Fibroblast of lung (primary cell): ENCODE data around the gene RASA1. TPM values are rescaled to one million over a fixed set of nuclear protein-coding genes. Genes with fewer than 3 reads are reported as not detected.

Experiments
- DNase-seq, 2 donors: peaks; one replicate each; pipeline versions ENCODE4 v3.0.0 to v3.0.0-alpha.2; 2010; ENCODE audit warnings: low read depth in 2 of 2
- H2AFZ ChIP-seq: 2 replicates; pipeline ENCODE4 v1.5.1; 2012; ENCODE audit warnings: low read length, control low read depth, inconsistent platforms
- H3K27ac ChIP-seq: 2 replicates; pipeline ENCODE4 v1.5.1; 2011; ENCODE audit warnings: low read length, control low read depth; ENCODE audit not compliant: insufficient read depth
- H3K27me3 ChIP-seq: 2 replicates; pipeline ENCODE4 v1.5.1; 2011; ENCODE audit warnings: mild to moderate bottlenecking, low read length; ENCODE audit not compliant: control insufficient read depth, insufficient read depth
- H3K36me3 ChIP-seq: 2 replicates; pipeline ENCODE4 v1.5.1; 2011; ENCODE audit warnings: low read length; ENCODE audit not compliant: control insufficient read depth, insufficient read depth
- H3K4me1 ChIP-seq: 2 replicates; pipeline ENCODE4 v1.5.1; 2011; ENCODE audit warnings: low read length; ENCODE audit not compliant: control insufficient read depth, insufficient read depth; ENCODE audit errors: extremely low read depth
- H3K4me2 ChIP-seq: 2 replicates; pipeline ENCODE4 v1.5.1; 2011; ENCODE audit warnings: low read length, control low read depth; ENCODE audit not compliant: insufficient read depth; ENCODE audit errors: extremely low read depth
- H3K4me3 ChIP-seq, 4 experiments: fragments of 200-600 bp in 1 of 4; sonication (generic) in 1 of 4; replicated peaks in 1 of 4; 2 replicates each; pipeline ENCODE4 v1.5.1; 2011 to 2016; ENCODE audit warnings: low read length in 4 of 4, low read depth in 3 of 4, mild to moderate bottlenecking in 3 of 4, control low read depth in 2 of 4, inconsistent platforms in 1 of 4, mixed read lengths in 1 of 4; ENCODE audit not compliant: insufficient read depth in 1 of 4; ENCODE audit errors: control extremely low read depth in 1 of 4
- H3K79me2 ChIP-seq: 2 replicates; pipeline ENCODE4 v1.5.1; 2012; ENCODE audit warnings: mild to moderate bottlenecking, low read length, inconsistent platforms; ENCODE audit not compliant: control insufficient read depth, insufficient read depth
- H3K9ac ChIP-seq: 2 replicates; pipeline ENCODE4 v1.5.1; 2011; ENCODE audit warnings: mild to moderate bottlenecking, low read length, control low read depth; ENCODE audit not compliant: insufficient read depth
- H3K9me3 ChIP-seq: 2 replicates; pipeline ENCODE4 v1.5.1; 2012; ENCODE audit warnings: low read depth, low read length; ENCODE audit not compliant: control insufficient read depth, insufficient read depth
- H4K20me1 ChIP-seq: 2 replicates; pipeline ENCODE4 v1.5.1; 2011; ENCODE audit warnings: low read length; ENCODE audit not compliant: control insufficient read depth, insufficient read depth; ENCODE audit errors: extremely low read depth
- EZH2 ChIP-seq: IDR thresholded peaks from 2 replicates; pipeline ENCODE4 v1.5.1; 2012; ENCODE audit warnings: low read length, control low read depth, mild to moderate bottlenecking; ENCODE audit errors: missing control alignments
- polyA plus RNA-seq, 2 donors: library from polyadenylated mRNA; depleted of rRNA in 1 of 2; stranded (reverse) in 1 of 2; unstranded in 1 of 2; fragments of >200 nt; gene quantifications; 2 replicates each; pipeline ENCODE4 v1.2.1, GENCODE V29; 2011 to 2012; ENCODE audit warnings: missing spikeins in 1 of 2
- total RNA-seq: library from RNA; depleted of rRNA; stranded (reverse); fragments of >200 nt; gene quantifications from 2 replicates; pipeline ENCODE4 v1.2.1, GENCODE V29; 2014
- TF ChIP-seq, protein P1 (sequence below), 2 donors: IDR thresholded peaks in 1 of 2; conservative IDR thresholded peaks in 1 of 2; 1 replicate in 1 of 2; 2 replicates in 1 of 2; pipeline ENCODE4 v1.5.1; 2011 to 2012; ENCODE audit warnings: low read length in 2 of 2, control low read depth in 1 of 2, inconsistent platforms in 1 of 2, low read depth in 1 of 2, mild to moderate bottlenecking in 1 of 2

Gene RASA1
- total and polyA plus RNA-seq, 2 donors (not counting 1 experiment from before 2014, with no cell fraction given) = 45.8 to 66.6 TPM

GRCh38 chr5:87252283-87252605 is 15.4 kb upstream of the RASA1 start:
- TF ChIP-seq, protein P1, sequence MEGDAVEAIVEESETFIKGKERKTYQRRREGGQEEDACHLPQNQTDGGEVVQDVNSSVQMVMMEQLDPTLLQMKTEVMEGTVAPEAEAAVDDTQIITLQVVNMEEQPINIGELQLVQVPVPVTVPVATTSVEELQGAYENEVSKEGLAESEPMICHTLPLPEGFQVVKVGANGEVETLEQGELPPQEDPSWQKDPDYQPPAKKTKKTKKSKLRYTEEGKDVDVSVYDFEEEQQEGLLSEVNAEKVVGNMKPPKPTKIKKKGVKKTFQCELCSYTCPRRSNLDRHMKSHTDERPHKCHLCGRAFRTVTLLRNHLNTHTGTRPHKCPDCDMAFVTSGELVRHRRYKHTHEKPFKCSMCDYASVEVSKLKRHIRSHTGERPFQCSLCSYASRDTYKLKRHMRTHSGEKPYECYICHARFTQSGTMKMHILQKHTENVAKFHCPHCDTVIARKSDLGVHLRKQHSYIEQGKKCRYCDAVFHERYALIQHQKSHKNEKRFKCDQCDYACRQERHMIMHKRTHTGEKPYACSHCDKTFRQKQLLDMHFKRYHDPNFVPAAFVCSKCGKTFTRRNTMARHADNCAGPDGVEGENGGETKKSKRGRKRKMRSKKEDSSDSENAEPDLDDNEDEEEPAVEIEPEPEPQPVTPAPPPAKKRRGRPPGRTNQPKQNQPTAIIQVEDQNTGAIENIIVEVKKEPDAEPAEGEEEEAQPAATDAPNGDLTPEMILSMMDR (conservative IDR thresholded peaks at IDR 0.05 in 1 of 2, IDR thresholded peaks at IDR 0.05 in 1 of 2; ENCODE audit: low read depth in 1 of 2, low read length in 2 of 2) = no peak
- no peak for TF ChIP-seq EZH2
- H3K27me3 ChIP-seq = no peaks in the 10 kb centered on the region
- no peak overlapping the region for H3K4me3 ChIP-seq
- H3K4me2 ChIP-seq = no peak overlapping the region
- no peak for DNase-seq
- no peak overlapping the region for H3K9ac ChIP-seq
- H3K9me3 ChIP-seq = no peaks in the 10 kb centered on the region
- H4K20me1 ChIP-seq = no peaks in the 10 kb centered on the region
- no peaks in the 10 kb centered on the region for H3K79me2 ChIP-seq
- H3K36me3 ChIP-seq = no peaks in the 10 kb centered on the region
- no peak overlapping the region for H2AFZ ChIP-seq
- no peak overlapping the region for H3K27ac ChIP-seq
- H3K4me1 ChIP-seq = no peaks in the 10 kb centered on the region

- H4K20me1 ChIP-seq = no peaks in the 10 kb centered on the region
- DNase-seq = no peak
- no peaks in the 10 kb centered on the region for H3K9me3 ChIP-seq
- peak overlapping the region; percentile 19 for H2AFZ ChIP-seq
- H3K4me1 ChIP-seq = no peaks in the 10 kb centered on the region
- H3K27me3 ChIP-seq = no peaks in the 10 kb centered on the region
- no peak overlapping the region for H3K4me2 ChIP-seq
- TF ChIP-seq, protein P1 (conservative IDR thresholded peaks at IDR 0.05 in 1 of 2, IDR thresholded peaks at IDR 0.05 in 1 of 2; ENCODE audit: low read depth in 1 of 2, low read length in 2 of 2) = no peak
- no peak for TF ChIP-seq EZH2
- no peaks in the 10 kb centered on the region for H3K36me3 ChIP-seq
- no peak overlapping the region for H3K27ac ChIP-seq
- H3K79me2 ChIP-seq = no peaks in the 10 kb centered on the region
- H3K4me3 ChIP-seq = no peak overlapping the region
- no peak overlapping the region for H3K9ac ChIP-seq
These were observed 13.6 kb upstream of the RASA1 start for GRCh38 chr5:87254035-87254434.

- Histone ChIP-seq H3K27ac (no peak overlapping the region), H3K27me3 (no peaks in the 10 kb centered on the region), H3K4me2 (no peak overlapping the region), H3K4me1 (no peaks in the 10 kb centered on the region), H3K4me3 (no peak overlapping the region), H3K79me2 (no peaks in the 10 kb centered on the region), H4K20me1 (no peaks in the 10 kb centered on the region), H3K36me3 (no peaks in the 10 kb centered on the region), H3K9me3 (no peaks in the 10 kb centered on the region), H2AFZ (no peak overlapping the region), H3K9ac (no peak overlapping the region)
- no peak for DNase-seq
- TF ChIP-seq, protein P1 (conservative IDR thresholded peaks at IDR 0.05 in 1 of 2, IDR thresholded peaks at IDR 0.05 in 1 of 2; ENCODE audit: low read depth in 1 of 2, low read length in 2 of 2) = no peak
- TF ChIP-seq EZH2 = no peak
These were observed 9.2 kb upstream of the RASA1 start for GRCh38 chr5:87258507-87258906.
